Measurements from ENCODE around the gene SPAAR. TPM values are rescaled to one million over a fixed set of nuclear protein-coding genes. Genes with fewer than 3 reads are reported as not detected.

Gene SPAAR
- total and polyA plus RNA-seq, 9 of the 15 experiments (the other 6 are each of a cell fraction or from before 2014, with no cell fraction given), result not detected

GRCh38 chr9:35862328-35862727 is 47.0 kb upstream of the SPAAR start (continued):
- no peak for TF ChIP-seq CHD7 (IDR thresholded peaks at IDR 0.05; ENCODE audit: low read depth, low read length)
- TF ChIP-seq ZNF12 (CRISPR knock-in tag; IDR thresholded peaks at IDR 0.05), result no peak
- TF ChIP-seq SIRT6 (IDR thresholded peaks at IDR 0.05; ENCODE audit: low read depth, low read length), result no peak
- no peak for TF ChIP-seq ARNT (IDR thresholded peaks at IDR 0.05)
- TF ChIP-seq ZNF778 (CRISPR knock-in tag; IDR thresholded peaks at IDR 0.05), result no peak
- no peak for TF ChIP-seq THAP7 (CRISPR knock-in tag; IDR thresholded peaks at IDR 0.05)
- TF ChIP-seq KLF10 (CRISPR knock-in tag; IDR thresholded peaks at IDR 0.05), result no peak
- TF ChIP-seq CTBP1 (IDR thresholded peaks at IDR 0.05; ENCODE audit: borderline replicate concordance), result no peak
- TF ChIP-seq AFF4 (CRISPR knock-in tag; IDR thresholded peaks at IDR 0.05), result no peak
- TF ChIP-seq MAFK (IDR thresholded peaks at IDR 0.05; ENCODE audit: low read length), result no peak
- no peak for TF ChIP-seq GATAD2A (IDR thresholded peaks at IDR 0.05)
- no peak for TF ChIP-seq E2F5 (CRISPR knock-in tag; IDR thresholded peaks at IDR 0.05)
- no peak for TF ChIP-seq ZNF764 (CRISPR knock-in tag; IDR thresholded peaks at IDR 0.05; ENCODE audit: low read depth)

Data from K562 (cell line).